Retina (tissue), 1 donor: ENCODE results near the gene SERPINE3.

Source experiments
- DNase-seq: peaks from one replicate; pipeline ENCODE4 v3.0.0-alpha.2; 2016

The SERPINE3 gene

GRCh38 chr13:51364404-51365008, 25.0 kb downstream of the SERPINE3 start:
- no peak for DNase-seq

GRCh38 chr13:51370116-51370515, 30.6 kb downstream of the SERPINE3 start:
- no peak for DNase-seq

GRCh38 chr13:51370811-51371210, 31.3 kb downstream of the SERPINE3 start:
- DNase-seq = no peak

DNA sequence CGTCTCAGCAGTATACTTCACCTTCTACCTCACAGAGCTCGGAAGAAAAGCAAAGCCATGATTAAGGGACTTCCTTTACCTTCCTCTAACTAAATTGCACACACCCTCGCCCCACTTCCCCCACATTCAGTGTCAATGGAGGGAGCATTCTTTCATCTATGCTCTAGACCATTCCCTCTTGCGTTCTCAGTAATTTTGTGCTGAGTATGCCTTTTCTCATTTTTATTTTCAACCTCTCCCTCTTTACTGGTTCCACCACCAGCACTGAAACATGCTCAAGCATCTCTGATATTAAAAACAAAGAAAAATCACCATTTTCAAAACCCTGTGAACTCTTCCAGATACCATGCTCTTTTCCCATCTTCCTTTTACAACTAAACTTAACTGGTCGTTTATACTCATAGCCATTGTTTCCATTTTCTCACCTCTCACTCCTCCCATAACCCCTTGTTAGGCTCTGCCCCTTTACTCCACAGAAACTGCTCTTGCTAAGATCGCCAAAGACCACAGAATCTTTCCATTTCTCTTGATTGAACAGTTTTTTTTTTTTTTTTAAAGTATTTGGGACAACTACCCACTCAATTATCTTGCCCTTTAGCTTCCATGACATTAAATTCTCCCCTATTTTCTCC, 32.4 kb downstream of the SERPINE3 start:
- no peak for DNase-seq

DNA sequence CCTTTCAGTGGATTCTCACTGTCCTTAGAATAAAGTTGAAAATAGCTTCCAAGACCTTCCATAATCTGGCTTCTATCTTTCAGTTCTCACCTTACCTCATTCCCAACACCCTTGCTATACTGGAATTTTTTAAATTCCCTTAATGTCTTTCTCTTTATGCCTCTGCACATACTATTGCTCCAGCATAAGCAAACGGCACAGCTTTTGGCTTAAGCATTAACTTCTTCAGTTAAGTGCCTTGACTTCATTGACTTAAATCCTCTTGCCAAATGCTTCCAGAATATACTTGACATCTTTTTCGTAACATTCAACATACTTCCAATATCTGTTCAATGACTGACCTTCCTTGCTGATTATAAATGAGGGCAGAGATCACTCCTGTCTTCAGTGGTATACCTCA, 34.0 kb downstream of the SERPINE3 start:
- DNase-seq = no peak

GRCh38 chr13:51380269-51380668, 40.8 kb downstream of the SERPINE3 start:
- DNase-seq = no peak

- DNase-seq = no peak
Measured at GRCh38 chr13:51385114-51385513, 45.6 kb downstream of the SERPINE3 start.

GRCh38 chr13:51394724-51395123, 55.2 kb downstream of the SERPINE3 start:
- DNase-seq = no peak

GRCh38 chr13:51396352-51396751, 56.9 kb downstream of the SERPINE3 start:
- DNase-seq = no peak

- peak; percentile 13 for DNase-seq
Measured at GRCh38 chr13:51397262-51397941, 57.9 kb downstream of the SERPINE3 start.

GRCh38 chr13:51405176-51405575, 65.7 kb downstream of the SERPINE3 start:
- DNase-seq = no peak

- DNase-seq = no peak
Measured at GRCh38 chr13:51412431-51412830, 72.9 kb downstream of the SERPINE3 start.
